ENCODE results near the gene WASHC2A. TPM values are rescaled to one million over a fixed set of nuclear protein-coding genes. Genes with fewer than 3 reads are reported as not detected.
A peak's percentile ranks its signal among the peaks of the same experiment; 100 is the strongest.

The WASHC2A gene
- total and polyA plus RNA-seq, 2 of the 13 experiments (the other 11 are each of a cell fraction or from before 2014, with no cell fraction given), result 22.8 to 29.6 TPM

- TF ChIP-seq, protein P1, sequence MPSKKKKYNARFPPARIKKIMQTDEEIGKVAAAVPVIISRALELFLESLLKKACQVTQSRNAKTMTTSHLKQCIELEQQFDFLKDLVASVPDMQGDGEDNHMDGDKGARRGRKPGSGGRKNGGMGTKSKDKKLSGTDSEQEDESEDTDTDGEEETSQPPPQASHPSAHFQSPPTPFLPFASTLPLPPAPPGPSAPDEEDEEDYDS (CRISPR knock-in tag; IDR thresholded peaks at IDR 0.05), result peak; percentile 56
- TF ChIP-seq YEATS2 (CRISPR knock-in tag; IDR thresholded peaks at IDR 0.05; ENCODE audit: borderline replicate concordance) (peak; percentile 83), NFIC (IDR thresholded peaks at IDR 0.05; ENCODE audit: low read length) (peak; percentile 72), BORCS8-MEF2B (CRISPR knock-in tag; IDR thresholded peaks at IDR 0.05) (peak; percentile 39; the same call in 1 of the 2 replicates), KDM3A (CRISPR knock-in tag; IDR thresholded peaks at IDR 0.05; ENCODE audit: low read depth) (0 out of 2 replicates have a peak, but pooled peaks have one; percentile 30), DMAP1 (CRISPR knock-in tag; IDR thresholded peaks at IDR 0.05) (peak; percentile 59; the same call in 1 of the 2 replicates), RAD51 (IDR thresholded peaks at IDR 0.05; ENCODE audit: borderline replicate concordance) (peak; percentile 97), USF2 (IDR thresholded peaks at IDR 0.05; ENCODE audit: low read depth, low read length) (peak; percentile 97), USF2 (CRISPR knock-in tag; IDR thresholded peaks at IDR 0.05; ENCODE audit: borderline replicate concordance) (peak; percentile 95; the same call in 1 of the 2 replicates), ZNF138 (CRISPR knock-in tag; IDR thresholded peaks at IDR 0.05; ENCODE audit: low read depth) (0 out of 2 replicates have a peak, but pooled peaks have one; percentile 40), ZNF772 (CRISPR knock-in tag; IDR thresholded peaks at IDR 0.05) (peak; percentile 38; the same call in 1 of the 2 replicates), SAP130 (CRISPR knock-in tag; IDR thresholded peaks at IDR 0.05; ENCODE audit: low read depth) (peak; percentile 92), MED1 (CRISPR knock-in tag; IDR thresholded peaks at IDR 0.05) (peak; percentile 47; the same call in 1 of the 2 replicates), SALL2 (CRISPR knock-in tag; IDR thresholded peaks at IDR 0.05) (peak; percentile 70; the same call in 1 of the 2 replicates), ZFY (CRISPR knock-in tag; IDR thresholded peaks at IDR 0.05) (peak; percentile 73), SMAD3 (CRISPR knock-in tag; IDR thresholded peaks at IDR 0.05) (0 out of 2 replicates have a peak, but pooled peaks have one; percentile 55), ZNF788 (CRISPR knock-in tag; IDR thresholded peaks at IDR 0.05; ENCODE audit: borderline replicate concordance) (peak; percentile 35; the same call in 1 of the 2 replicates), ZFP90 (CRISPR knock-in tag; IDR thresholded peaks at IDR 0.05; ENCODE audit: borderline replicate concordance) (peak; percentile 35; the same call in 1 of the 2 replicates), HNRNPL (IDR thresholded peaks at IDR 0.05; ENCODE audit: low read depth, low read length) (0 out of 2 replicates have a peak, but pooled peaks have one; percentile 12), POGZ (CRISPR knock-in tag; IDR thresholded peaks at IDR 0.05) (peak; percentile 74)
- TF ChIP-seq, protein P2, sequence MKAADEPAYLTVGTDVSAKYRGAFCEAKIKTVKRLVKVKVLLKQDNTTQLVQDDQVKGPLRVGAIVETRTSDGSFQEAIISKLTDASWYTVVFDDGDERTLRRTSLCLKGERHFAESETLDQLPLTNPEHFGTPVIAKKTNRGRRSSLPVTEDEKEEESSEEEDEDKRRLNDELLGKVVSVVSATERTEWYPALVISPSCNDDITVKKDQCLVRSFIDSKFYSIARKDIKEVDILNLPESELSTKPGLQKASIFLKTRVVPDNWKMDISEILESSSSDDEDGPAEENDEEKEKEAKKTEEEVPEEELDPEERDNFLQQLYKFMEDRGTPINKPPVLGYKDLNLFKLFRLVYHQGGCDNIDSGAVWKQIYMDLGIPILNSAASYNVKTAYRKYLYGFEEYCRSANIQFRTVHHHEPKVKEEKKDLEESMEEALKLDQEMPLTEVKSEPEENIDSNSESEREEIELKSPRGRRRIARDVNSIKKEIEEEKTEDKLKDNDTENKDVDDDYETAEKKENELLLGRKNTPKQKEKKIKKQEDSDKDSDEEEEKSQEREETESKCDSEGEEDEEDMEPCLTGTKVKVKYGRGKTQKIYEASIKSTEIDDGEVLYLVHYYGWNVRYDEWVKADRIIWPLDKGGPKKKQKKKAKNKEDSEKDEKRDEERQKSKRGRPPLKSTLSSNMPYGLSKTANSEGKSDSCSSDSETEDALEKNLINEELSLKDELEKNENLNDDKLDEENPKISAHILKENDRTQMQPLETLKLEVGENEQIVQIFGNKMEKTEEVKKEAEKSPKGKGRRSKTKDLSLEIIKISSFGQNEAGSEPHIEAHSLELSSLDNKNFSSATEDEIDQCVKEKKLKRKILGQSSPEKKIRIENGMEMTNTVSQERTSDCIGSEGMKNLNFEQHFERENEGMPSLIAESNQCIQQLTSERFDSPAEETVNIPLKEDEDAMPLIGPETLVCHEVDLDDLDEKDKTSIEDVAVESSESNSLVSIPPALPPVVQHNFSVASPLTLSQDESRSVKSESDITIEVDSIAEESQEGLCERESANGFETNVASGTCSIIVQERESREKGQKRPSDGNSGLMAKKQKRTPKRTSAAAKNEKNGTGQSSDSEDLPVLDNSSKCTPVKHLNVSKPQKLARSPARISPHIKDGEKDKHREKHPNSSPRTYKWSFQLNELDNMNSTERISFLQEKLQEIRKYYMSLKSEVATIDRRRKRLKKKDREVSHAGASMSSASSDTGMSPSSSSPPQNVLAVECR (CRISPR knock-in tag; IDR thresholded peaks at IDR 0.05; ENCODE audit: borderline replicate concordance), result peak; percentile 92
- TF ChIP-seq, protein P3, sequence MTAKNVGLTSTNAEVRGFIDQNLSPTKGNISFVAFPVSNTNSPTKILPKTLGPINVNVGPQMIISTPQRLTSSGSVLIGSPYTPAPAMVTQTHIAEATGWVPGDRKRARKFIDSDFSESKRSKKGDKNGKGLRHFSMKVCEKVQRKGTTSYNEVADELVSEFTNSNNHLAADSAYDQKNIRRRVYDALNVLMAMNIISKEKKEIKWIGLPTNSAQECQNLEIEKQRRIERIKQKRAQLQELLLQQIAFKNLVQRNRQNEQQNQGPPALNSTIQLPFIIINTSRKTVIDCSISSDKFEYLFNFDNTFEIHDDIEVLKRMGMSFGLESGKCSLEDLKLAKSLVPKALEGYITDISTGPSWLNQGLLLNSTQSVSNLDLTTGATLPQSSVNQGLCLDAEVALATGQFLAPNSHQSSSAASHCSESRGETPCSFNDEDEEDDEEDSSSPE (CRISPR knock-in tag; IDR thresholded peaks at IDR 0.05), result 0 out of 2 replicates have a peak, but pooled peaks have one; percentile 19
Measured at GRCh38 chr10:50067546-50068351, at the start of gene WASHC2A (continued).

Data from HepG2 (cell line).